ENCODE data around the gene ARL5C.
"Not testable (repeated sequence)": the region's sequence is repeated elsewhere in the genome, so short reads cannot be mapped to it uniquely, and the experiment has no call there.

The ARL5C gene

GRCh38 chr17:39141294-39141693 lies 24.7 kb downstream of the ARL5C start:
- DNase-seq (ENCODE audit: low read depth) = no peak

- DNase-seq (ENCODE audit: low read depth) = no peak
Measured at GRCh38 chr17:39139561-39139960, 26.4 kb downstream of the ARL5C start.

GRCh38 chr17:39139161-39139511 lies 26.8 kb downstream of the ARL5C start:
- DNase-seq (ENCODE audit: low read depth) = no peak

GRCh38 chr17:39138431-39139160 lies 27.4 kb downstream of the ARL5C start:
- DNase-seq (ENCODE audit: low read depth) = no peak

GRCh38 chr17:39134878-39135277 lies 31.1 kb downstream of the ARL5C start:
- no peak for DNase-seq (ENCODE audit: low read depth)

GRCh38 chr17:39132192-39132610 lies 33.8 kb downstream of the ARL5C start:
- no peak for DNase-seq (ENCODE audit: low read depth)

- DNase-seq (ENCODE audit: low read depth) = no peak
Measured at GRCh38 chr17:39131616-39132015, 34.3 kb downstream of the ARL5C start.

GRCh38 chr17:39130205-39130604 lies 35.8 kb downstream of the ARL5C start:
- no peak for DNase-seq (ENCODE audit: low read depth)

GRCh38 chr17:39129544-39129943 lies 36.4 kb downstream of the ARL5C start:
- not testable (repeated sequence) for DNase-seq (ENCODE audit: low read depth)

- no peak for DNase-seq (ENCODE audit: low read depth)
Measured at GRCh38 chr17:39126436-39126835, 39.5 kb downstream of the ARL5C start.

- no peak for DNase-seq (ENCODE audit: low read depth)
Measured at GRCh38 chr17:39125143-39125875, 40.7 kb downstream of the ARL5C start.

GRCh38 chr17:39123627-39124026 lies 42.3 kb downstream of the ARL5C start:
- no peak for DNase-seq (ENCODE audit: low read depth)

GRCh38 chr17:39122991-39123390 lies 43.0 kb downstream of the ARL5C start:
- no peak for DNase-seq (ENCODE audit: low read depth)

GRCh38 chr17:39121919-39122318 lies 44.0 kb downstream of the ARL5C start:
- not testable (repeated sequence) for DNase-seq (ENCODE audit: low read depth)

GRCh38 chr17:39118674-39119419 lies 47.1 kb downstream of the ARL5C start:
- no peak for DNase-seq (ENCODE audit: low read depth)

GRCh38 chr17:39116224-39116623 lies 49.7 kb downstream of the ARL5C start:
- DNase-seq (ENCODE audit: low read depth) = no peak

GRCh38 chr17:39115135-39115534 lies 50.8 kb downstream of the ARL5C start:
- no peak for DNase-seq (ENCODE audit: low read depth)

GRCh38 chr17:39114723-39115122 lies 51.2 kb downstream of the ARL5C start:
- no peak for DNase-seq (ENCODE audit: low read depth)

- DNase-seq (ENCODE audit: low read depth) = no peak
Measured at GRCh38 chr17:39113871-39114270, 52.1 kb downstream of the ARL5C start.

- no peak for DNase-seq (ENCODE audit: low read depth)
Measured at GRCh38 chr17:39110435-39111136, 55.4 kb downstream of the ARL5C start.

- no peak for DNase-seq (ENCODE audit: low read depth)
Measured at GRCh38 chr17:39108461-39109375, 57.2 kb downstream of the ARL5C start.

Measured in activated gamma-delta T cell treated with anti-CD3 and anti-CD28 coated beads, Interleukin-2, amount 50 U/mL, for 16 hours (primary cell).